PC-3 (cell line): Measurements from ENCODE around the gene TAOK3. TPM values are rescaled to one million over a fixed set of nuclear protein-coding genes. Genes with fewer than 3 reads are reported as not detected.

Experiments used
- ATAC-seq: fragments of 200-7000 bp; cut with Tn5 transposase; 2 replicates; pipeline ENCODE4 v1.9.1; 2020; ENCODE audit warnings: mild to moderate bottlenecking, moderate library complexity
- BruUV-seq: library from RNA; stranded (reverse); fragments of 400-500 nt; replicated peaks from 2 replicates; lab custom pipeline; 2021; lab: Mats Ljungman, UMichigan
- CTCF ChIA-PET: fragments of 300-600 bp; sonication (Branson Sonifier 250); formaldehyde crosslinking; loops from one replicate; lab custom pipeline; 2022; ENCODE audit warnings: antibody characterized with exemption; lab: Charles Lee
- POLR2A ChIA-PET: fragments of 300-600 bp; sonication (Branson Sonifier 250); formaldehyde crosslinking; loops from one replicate; lab custom pipeline; 2022; ENCODE audit warnings: antibody characterized with exemption; ENCODE audit not compliant: unreplicated experiment; lab: Charles Lee
- DNase-seq: peaks from one replicate; pipeline ENCODE4 v3.0.0-alpha.2; 2015
- H2AFZ ChIP-seq: fragments of 300-600 bp; sonication (generic); 2 replicates; pipeline ENCODE4 v1.6.0; 2016; ENCODE audit warnings: antibody characterized with exemption, low read length
- H3F3A ChIP-seq: fragments of 300-600 bp; sonication (generic); one replicate; pipeline ENCODE4 v1.6.0; 2017; ENCODE audit warnings: antibody characterized with exemption, low read length, control low read depth, mild to moderate bottlenecking; ENCODE audit not compliant: unreplicated experiment
- H3K27ac ChIP-seq: fragments of 300-600 bp; sonication (generic); 2 replicates; pipeline ENCODE4 v1.5.1; 2016; ENCODE audit warnings: mild to moderate bottlenecking, low read length
- H3K27me3 ChIP-seq: fragments of 300-600 bp; sonication (generic); 2 replicates; pipeline ENCODE4 v1.6.1; 2016; ENCODE audit warnings: low read length, mixed read lengths
- H3K36me3 ChIP-seq: fragments of 300-600 bp; sonication (generic); 2 replicates; pipeline ENCODE4 v1.6.1; 2016; ENCODE audit warnings: low read depth, mixed run types, low read length, mixed read lengths
- H3K4me1 ChIP-seq: fragments of 300-600 bp; sonication (generic); 2 replicates; pipeline ENCODE4 v1.5.1; 2016; ENCODE audit warnings: low read length; ENCODE audit not compliant: insufficient read depth
- H3K4me2 ChIP-seq: fragments of 300-600 bp; sonication (generic); 2 replicates; pipeline ENCODE4 v1.6.0; 2016; ENCODE audit warnings: low read length
- H3K4me3 ChIP-seq: fragments of 300-600 bp; sonication (generic); 2 replicates; pipeline ENCODE4 v1.5.1; 2016; ENCODE audit warnings: mild to moderate bottlenecking, low read length, mixed read lengths
- H3K79me2 ChIP-seq: fragments of 300-600 bp; sonication (generic); 2 replicates; pipeline ENCODE4 v1.6.1; 2017; ENCODE audit warnings: low read length, mixed read lengths
- H3K9ac ChIP-seq: fragments of 300-600 bp; sonication (generic); 2 replicates; pipeline ENCODE4 v1.6.0; 2016; ENCODE audit warnings: mild to moderate bottlenecking, low read length
- H3K9me2 ChIP-seq: fragments of 300-600 bp; sonication (generic); replicated peaks from 2 replicates; pipeline ENCODE4 v1.6.1; 2016; ENCODE audit warnings: mixed run types, low read length, mixed read lengths
- H3K9me3 ChIP-seq: fragments of 300-600 bp; sonication (generic); 2 replicates; pipeline ENCODE4 v1.6.1; 2016; ENCODE audit warnings: low read length, mixed read lengths
- H4K20me1 ChIP-seq: fragments of 300-600 bp; sonication (generic); 2 replicates; pipeline ENCODE4 v1.6.1; 2016; ENCODE audit warnings: low read length, mixed read lengths
- EZH2 ChIP-seq: fragments of 300-600 bp; sonication (generic); IDR thresholded peaks from one replicate; pipeline ENCODE4 v1.6.1; 2017; ENCODE audit warnings: antibody characterized with exemption, mild to moderate bottlenecking, low read length; ENCODE audit not compliant: unreplicated experiment
- EZH2phosphoT487 ChIP-seq: fragments of 300-600 bp; sonication (generic); IDR thresholded peaks from 2 replicates; pipeline ENCODE4 v1.6.1; 2018; ENCODE audit warnings: mild to moderate bottlenecking, antibody characterized with exemption, low read length, borderline replicate concordance
- intact Hi-C: fragments of 100-400 bp; cut with micrococcal nuclease; formaldehyde crosslinking; loops from 2 replicates; pipeline ENCODE4 v1.9.0; 2023
- total RNA-seq: library from RNA; depleted of rRNA; stranded (reverse); fragments of >200 nt; gene quantifications from 2 replicates; pipeline ENCODE4 v1.2.3, GENCODE V29; 2014
- TF ChIP-seq, protein P1 (sequence below): fragments of 300-600 bp; sonication (generic); conservative IDR thresholded peaks from 2 replicates; pipeline ENCODE4 v1.5.1; 2017; ENCODE audit warnings: antibody characterized with exemption, low read depth, mild to moderate bottlenecking, low read length

Gene TAOK3
- total RNA-seq, 1 experiment from 2014 or later: 27.9 TPM

DNA sequence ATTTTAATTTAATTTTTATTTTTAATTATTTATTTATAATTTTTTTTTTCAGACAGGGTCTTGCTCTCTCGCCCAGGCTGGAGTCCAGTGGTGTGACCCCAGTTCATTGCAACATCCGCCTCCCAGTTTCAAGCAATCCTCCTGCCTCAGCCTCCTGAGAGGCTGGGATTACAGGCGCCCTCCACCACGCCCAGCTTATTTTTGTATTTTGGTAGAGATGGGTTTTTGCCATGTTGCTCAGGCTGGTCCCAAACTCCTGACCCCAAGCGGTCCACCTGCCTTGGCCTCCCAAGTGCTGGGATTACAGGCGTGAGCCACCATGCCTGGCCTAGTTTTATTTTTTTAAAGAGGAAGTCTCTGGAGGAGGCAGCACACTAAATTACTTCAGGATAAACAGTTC, 250.4 kb downstream of the TAOK3 start:
- H3F3A ChIP-seq: no peaks in the 10 kb centered on the region
- no peak overlapping the region for H3K4me2 ChIP-seq
- intact Hi-C loops: no loop called here
- DNase-seq: no peak
- CTCF ChIA-PET: no interaction called here
- no peaks in the 10 kb centered on the region for H3K79me2 ChIP-seq
- H2AFZ ChIP-seq: no peak overlapping the region
- no TSS peak for BruUV-seq
- H3K27ac ChIP-seq: no peak overlapping the region
- ATAC-seq: no peak
- H3K27me3 ChIP-seq: no peaks in the 10 kb centered on the region
- POLR2A ChIA-PET: no interaction called here
- H3K9me2 ChIP-seq: no peaks in the 10 kb centered on the region
- no peaks in the 10 kb centered on the region for H3K36me3 ChIP-seq
- H3K9me3 ChIP-seq: no peaks in the 10 kb centered on the region
- no peak overlapping the region for H3K9ac ChIP-seq
- H4K20me1 ChIP-seq: no peaks in the 10 kb centered on the region
- TF ChIP-seq, protein P1, sequence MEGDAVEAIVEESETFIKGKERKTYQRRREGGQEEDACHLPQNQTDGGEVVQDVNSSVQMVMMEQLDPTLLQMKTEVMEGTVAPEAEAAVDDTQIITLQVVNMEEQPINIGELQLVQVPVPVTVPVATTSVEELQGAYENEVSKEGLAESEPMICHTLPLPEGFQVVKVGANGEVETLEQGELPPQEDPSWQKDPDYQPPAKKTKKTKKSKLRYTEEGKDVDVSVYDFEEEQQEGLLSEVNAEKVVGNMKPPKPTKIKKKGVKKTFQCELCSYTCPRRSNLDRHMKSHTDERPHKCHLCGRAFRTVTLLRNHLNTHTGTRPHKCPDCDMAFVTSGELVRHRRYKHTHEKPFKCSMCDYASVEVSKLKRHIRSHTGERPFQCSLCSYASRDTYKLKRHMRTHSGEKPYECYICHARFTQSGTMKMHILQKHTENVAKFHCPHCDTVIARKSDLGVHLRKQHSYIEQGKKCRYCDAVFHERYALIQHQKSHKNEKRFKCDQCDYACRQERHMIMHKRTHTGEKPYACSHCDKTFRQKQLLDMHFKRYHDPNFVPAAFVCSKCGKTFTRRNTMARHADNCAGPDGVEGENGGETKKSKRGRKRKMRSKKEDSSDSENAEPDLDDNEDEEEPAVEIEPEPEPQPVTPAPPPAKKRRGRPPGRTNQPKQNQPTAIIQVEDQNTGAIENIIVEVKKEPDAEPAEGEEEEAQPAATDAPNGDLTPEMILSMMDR: no peak
- no peak overlapping the region for H3K4me3 ChIP-seq
- peaks cover 8% of the 10 kb centered on the region; the same call in 1 of the 2 replicates for H3K4me1 ChIP-seq

DNA sequence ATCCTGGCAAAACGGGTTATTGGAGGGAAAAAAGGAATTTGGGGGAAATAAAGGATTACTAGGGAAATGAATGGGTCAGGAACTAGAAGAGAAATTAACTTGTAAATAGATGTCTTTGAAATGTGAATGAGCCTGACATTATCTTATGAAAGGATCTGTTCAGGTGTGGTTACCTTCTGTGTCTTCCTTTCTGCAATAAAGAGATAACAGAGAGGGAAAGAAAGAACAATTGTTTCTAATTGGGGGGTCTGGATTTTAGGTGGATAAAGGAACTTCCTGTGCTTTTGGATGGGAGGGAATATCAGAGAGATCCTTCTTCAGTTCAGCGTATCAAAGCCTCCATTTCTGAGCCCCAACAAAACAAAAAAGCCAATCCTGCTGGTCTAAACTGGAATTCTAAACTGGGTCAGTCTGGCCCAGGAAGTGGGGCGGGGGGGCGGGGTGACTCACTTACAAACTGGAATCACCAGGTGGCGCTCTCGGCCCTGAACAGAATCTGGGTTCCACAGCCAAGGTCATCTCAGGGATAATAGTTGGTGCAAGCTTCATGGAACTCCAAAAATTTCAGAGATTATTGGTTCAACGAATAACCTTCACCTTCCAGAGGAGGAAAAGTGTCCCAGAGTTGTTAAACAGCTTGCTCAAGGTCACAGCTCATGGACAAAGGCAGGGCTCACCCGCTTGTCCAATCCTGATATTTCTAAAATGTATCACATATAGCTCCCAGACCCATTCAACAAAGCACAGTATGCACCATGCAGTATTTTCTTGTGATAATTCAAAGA, 251.9 kb downstream of the TAOK3 start:
- intact Hi-C loops: loop anchor here (1.0 kb wide), 2 partner anchors 45 to 256 kb away; partner anchors contain the start of gene SUDS3
- TF ChIP-seq EZH2phosphoT487: no peak
- TF ChIP-seq EZH2: no peak
- TF ChIP-seq, protein P1: peak; percentile 52
- Histone ChIP-seq H3K4me1 (peaks cover 8% of the 10 kb centered on the region; the same call in 1 of the 2 replicates), H3K27ac (no peak overlapping the region), H3K9me2 (no peaks in the 10 kb centered on the region), H3K4me3 (no peak overlapping the region), H4K20me1 (no peaks in the 10 kb centered on the region), H3K9me3 (no peaks in the 10 kb centered on the region), H3K4me2 (peak overlapping the region; percentile 36; the same call in 1 of the 2 replicates), H2AFZ (peak overlapping the region; percentile 63), H3K79me2 (no peaks in the 10 kb centered on the region), H3K9ac (no peak overlapping the region), H3K27me3 (no peaks in the 10 kb centered on the region), H3K36me3 (no peaks in the 10 kb centered on the region), H3F3A (no peaks in the 10 kb centered on the region)
- no TSS peak for BruUV-seq
- ChIA-PET POLR2A (interaction anchor here (0.7 to 1.0 kb wide), 2 partner anchors 15 to 17 kb away, joined by 3 read pairs; partner anchors contain the start of gene PEBP1), CTCF (interaction anchor here (0.5 to 1.3 kb wide), 4 partner anchors 15 to 255 kb away, joined by 3 to 7 read pairs (median 4); partner anchors contain the start of genes PEBP1 and SUDS3)
- ATAC-seq (peak; percentile 91), DNase-seq (peak; percentile 78)

DNA sequence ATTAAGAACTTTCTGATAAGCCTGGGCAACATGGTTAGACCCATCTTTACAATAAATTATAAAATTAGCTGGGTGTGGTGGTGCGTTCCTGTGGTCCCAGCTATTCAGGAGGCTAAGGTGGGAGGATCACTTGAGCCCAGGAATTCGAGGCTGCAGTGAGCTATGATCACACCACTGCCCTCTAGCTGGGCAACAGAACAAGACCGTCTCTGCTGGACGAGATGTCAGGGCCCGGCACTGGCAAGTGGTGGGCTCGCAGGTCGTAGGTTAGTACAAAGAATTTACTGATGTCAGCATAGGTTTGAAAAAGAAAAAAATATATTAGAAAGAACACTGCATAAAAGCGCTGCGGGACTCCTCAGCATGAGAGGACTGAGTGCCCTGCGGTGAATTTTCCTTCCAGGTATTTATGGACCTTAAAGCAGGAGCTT, 253.2 kb downstream of the TAOK3 start:
- H3K4me2 ChIP-seq: no peak overlapping the region
- TF ChIP-seq EZH2 (no peak), EZH2phosphoT487 (no peak)
- TF ChIP-seq, protein P1: no peak
- no peak for ATAC-seq
- intact Hi-C loops: no loop called here
- BruUV-seq: no TSS peak
- CTCF ChIA-PET: no interaction called here
- peaks cover 8% of the 10 kb centered on the region; the same call in 1 of the 2 replicates for H3K4me1 ChIP-seq
- no peak overlapping the region for H3K9ac ChIP-seq
- no peaks in the 10 kb centered on the region for H3F3A ChIP-seq
- DNase-seq: no peak
- H3K79me2 ChIP-seq: no peaks in the 10 kb centered on the region
- H3K36me3 ChIP-seq: peaks cover 4% of the 10 kb centered on the region; the same call in 1 of the 2 replicates
- no peak overlapping the region for H2AFZ ChIP-seq
- H3K27me3 ChIP-seq: no peaks in the 10 kb centered on the region
- H3K4me3 ChIP-seq: no peak overlapping the region
- 0 out of 2 replicates have a peak, but pooled peaks cover 6% of the 10 kb centered on the region for H3K9me3 ChIP-seq
- H4K20me1 ChIP-seq: no peaks in the 10 kb centered on the region
- H3K9me2 ChIP-seq: no peaks in the 10 kb centered on the region
- no peak overlapping the region for H3K27ac ChIP-seq
- POLR2A ChIA-PET: no interaction called here
